Epithelial cell of proximal tubule (primary cell): ENCODE data around the gene PKP2. TPM values are rescaled to one million over a fixed set of nuclear protein-coding genes. Genes with fewer than 3 reads are reported as not detected.
"Not testable (repeated sequence)": the region's sequence is repeated elsewhere in the genome, so short reads cannot be mapped to it uniquely, and the experiment has no call there.

Source experiments
- DNase-seq: peaks from one replicate; pipeline ENCODE4 v3.0.0-alpha.2; 2011; ENCODE audit warnings: low read depth
- H3K4me3 ChIP-seq: 2 replicates; pipeline ENCODE4 v1.5.1; 2011; ENCODE audit warnings: low read depth, mild to moderate bottlenecking, low read length
- CTCF ChIP-seq: conservative IDR thresholded peaks from 2 replicates; pipeline ENCODE4 v1.5.1; 2012; ENCODE audit warnings: low read depth, mild to moderate bottlenecking, low read length
- total RNA-seq: library from RNA; depleted of rRNA; stranded (reverse); fragments of >200 nt; gene quantifications from 2 replicates; pipeline ENCODE4 v1.2.3, GENCODE V29; 2015

Gene PKP2
- total RNA-seq, 1 donor from 2014 or later, result 6.5 TPM

- H3K4me3 ChIP-seq, result no peak overlapping the region
- TF ChIP-seq CTCF, result no peak
- DNase-seq, result no peak
Measured at GRCh38 chr12:32891526-32891925, 5.1 kb downstream of the PKP2 start.

- TF ChIP-seq CTCF, result no peak
- no peak overlapping the region for H3K4me3 ChIP-seq
- DNase-seq, result no peak
Measured at GRCh38 chr12:32889011-32889760, 7.4 kb downstream of the PKP2 start.

GRCh38 chr12:32887058-32887457 lies 9.5 kb downstream of the PKP2 start:
- no peak for DNase-seq
- TF ChIP-seq CTCF, result no peak
- H3K4me3 ChIP-seq, result no peak overlapping the region

- no peak for TF ChIP-seq CTCF
- H3K4me3 ChIP-seq, result no peak overlapping the region
- DNase-seq, result no peak
Measured at GRCh38 chr12:32885831-32886230, 10.7 kb downstream of the PKP2 start.

GRCh38 chr12:32884962-32885361 lies 11.6 kb downstream of the PKP2 start:
- no peak for TF ChIP-seq CTCF

GRCh38 chr12:32881702-32882101 lies 14.9 kb downstream of the PKP2 start:
- no peak overlapping the region for H3K4me3 ChIP-seq
- TF ChIP-seq CTCF, result no peak
- no peak for DNase-seq

More at GRCh38 chr12:32884962-32885361, 11.6 kb downstream of the PKP2 start:
- DNase-seq, result no peak
- no peak overlapping the region for H3K4me3 ChIP-seq

- TF ChIP-seq CTCF, result no peak
- H3K4me3 ChIP-seq, result no peak overlapping the region
Measured at GRCh38 chr12:32881107-32881506, 15.5 kb downstream of the PKP2 start.

GRCh38 chr12:32879066-32879465 lies 17.5 kb downstream of the PKP2 start:
- not testable (repeated sequence) for DNase-seq, H3K4me3 ChIP-seq

More at GRCh38 chr12:32881107-32881506, 15.5 kb downstream of the PKP2 start:
- no peak for DNase-seq
